HepG2 (cell line): ENCODE data around the gene KDM1B. TPM values are rescaled to one million over a fixed set of nuclear protein-coding genes. Genes with fewer than 3 reads are reported as not detected.

Source experiments
- FIP1L1 ChIP-seq: fragments of 200-400 bp; formaldehyde crosslinking; IDR thresholded peaks from 2 replicates; pipeline ENCODE4 v1.6.1; 2018; ENCODE audit warnings: low read depth, mild to moderate bottlenecking, low read length, moderate library complexity, borderline replicate concordance; ENCODE audit not compliant: insufficient read depth
- FOXA1 ChIP-seq, 2 experiments: fragments of 450-650 bp in 1 of 2; sonication (generic) in 1 of 2; formaldehyde crosslinking in 1 of 2; IDR thresholded peaks; 2 replicates each; pipeline versions ENCODE4 v1.4.0 to v1.6.1; 2016 to 2020; ENCODE audit warnings: missing genetic modification reagents in 1 of 2
- KLF9 ChIP-seq: IDR thresholded peaks from 2 replicates; pipeline ENCODE4 v1.6.1; 2016; ENCODE audit warnings: low read depth
- MTF2 ChIP-seq: sonication (generic); formaldehyde crosslinking; IDR thresholded peaks from 2 replicates; pipeline ENCODE4 v1.5.0; 2020; ENCODE audit warnings: missing genetic modification reagents, borderline replicate concordance
- TIGD3 ChIP-seq: sonication (generic); formaldehyde crosslinking; IDR thresholded peaks from 2 replicates; pipeline ENCODE4 v1.5.1; 2020; ENCODE audit warnings: mild to moderate bottlenecking, missing genetic modification reagents, borderline replicate concordance
- YY1 ChIP-seq: IDR thresholded peaks from 2 replicates; pipeline ENCODE4 v1.6.1; 2011; ENCODE audit warnings: low read length, low read depth, moderate library complexity, mild to moderate bottlenecking; ENCODE audit not compliant: insufficient read depth, insufficient replicate concordance
- ZBTB7B ChIP-seq: sonication (generic); formaldehyde crosslinking; IDR thresholded peaks from 2 replicates; pipeline ENCODE4 v1.4.0; 2020; ENCODE audit warnings: missing genetic modification reagents
- ZNF343 ChIP-seq: sonication (generic); formaldehyde crosslinking; IDR thresholded peaks from 2 replicates; pipeline ENCODE4 v1.4.0; 2020; ENCODE audit warnings: mild to moderate bottlenecking, missing genetic modification reagents
- ZNF446 ChIP-seq: sonication (generic); formaldehyde crosslinking; IDR thresholded peaks from 2 replicates; pipeline ENCODE4 v1.5.0; 2020; ENCODE audit warnings: mild to moderate bottlenecking, missing genetic modification reagents
- ZNF468 ChIP-seq: sonication (generic); formaldehyde crosslinking; IDR thresholded peaks from 2 replicates; pipeline ENCODE4 v1.8.0; 2022; ENCODE audit warnings: mild to moderate bottlenecking, moderate library complexity, missing genetic modification reagents
- ZNF674 ChIP-seq: sonication (generic); formaldehyde crosslinking; IDR thresholded peaks from 2 replicates; pipeline ENCODE4 v1.5.0; 2020; ENCODE audit warnings: low read depth, mild to moderate bottlenecking, missing genetic modification reagents
- ZNF772 ChIP-seq: sonication (generic); formaldehyde crosslinking; IDR thresholded peaks from 2 replicates; pipeline ENCODE4 v1.5.0; 2020; ENCODE audit warnings: mild to moderate bottlenecking, missing genetic modification reagents
- ZNF891 ChIP-seq: sonication (generic); formaldehyde crosslinking; IDR thresholded peaks from 2 replicates; pipeline ENCODE4 v1.5.0; 2020; ENCODE audit warnings: mild to moderate bottlenecking, missing genetic modification reagents
- ZSCAN9 ChIP-seq: IDR thresholded peaks from 2 replicates; pipeline ENCODE4 v1.6.1; 2016; ENCODE audit warnings: borderline replicate concordance
- polyA plus RNA-seq, 8 experiments: library from polyadenylated mRNA; depleted of rRNA in 3 of 8; stranded (reverse) in 7 of 8; unstranded in 1 of 8; fragments of >200 nt; fragmentation: Illumina TruSeq in 4 of 8; extraction: Trizol in 4 of 8; gene quantifications; 2 replicates each; pipeline versions ENCODE4 v1.2.1 to v1.2.3, GENCODE V29; 2011 to 2016; ENCODE audit warnings: low read depth in 4 of 8, missing spikeins in 1 of 8, mixed read lengths in 1 of 8; ENCODE audit not compliant: insufficient read depth in 1 of 8
- total RNA-seq, 5 experiments: library from RNA; depleted of rRNA; stranded (reverse); fragments of >200 nt; fragmentation: Illumina TruSeq; extraction: Trizol; gene quantifications; 2 replicates each; pipeline ENCODE4 v1.2.3, GENCODE V29; 2016; ENCODE audit warnings: low read depth in 1 of 5
- TF ChIP-seq, protein P1 (sequence below): sonication (generic); formaldehyde crosslinking; conservative IDR thresholded peaks from 2 replicates; pipeline ENCODE4 v1.4.0; 2020; ENCODE audit warnings: missing genetic modification reagents
- TF ChIP-seq, protein P2 (sequence below): sonication (generic); formaldehyde crosslinking; conservative IDR thresholded peaks from 2 replicates; pipeline ENCODE4 v1.8.0; 2022; ENCODE audit warnings: low read depth, missing genetic modification reagents
- TF ChIP-seq, protein P3 (sequence below): sonication (generic); formaldehyde crosslinking; IDR thresholded peaks from 2 replicates; pipeline ENCODE4 v1.4.0; 2020; ENCODE audit warnings: missing genetic modification reagents
- TF ChIP-seq, protein P4 (sequence below): sonication (generic); formaldehyde crosslinking; conservative IDR thresholded peaks from 2 replicates; pipeline ENCODE4 v1.8.0; 2022; ENCODE audit warnings: mild to moderate bottlenecking, moderate library complexity, missing genetic modification reagents

The KDM1B gene
- total and polyA plus RNA-seq, 2 of the 13 experiments (the other 11 are each of a cell fraction or from before 2014, with no cell fraction given): 9.8 to 13.2 TPM

DNA sequence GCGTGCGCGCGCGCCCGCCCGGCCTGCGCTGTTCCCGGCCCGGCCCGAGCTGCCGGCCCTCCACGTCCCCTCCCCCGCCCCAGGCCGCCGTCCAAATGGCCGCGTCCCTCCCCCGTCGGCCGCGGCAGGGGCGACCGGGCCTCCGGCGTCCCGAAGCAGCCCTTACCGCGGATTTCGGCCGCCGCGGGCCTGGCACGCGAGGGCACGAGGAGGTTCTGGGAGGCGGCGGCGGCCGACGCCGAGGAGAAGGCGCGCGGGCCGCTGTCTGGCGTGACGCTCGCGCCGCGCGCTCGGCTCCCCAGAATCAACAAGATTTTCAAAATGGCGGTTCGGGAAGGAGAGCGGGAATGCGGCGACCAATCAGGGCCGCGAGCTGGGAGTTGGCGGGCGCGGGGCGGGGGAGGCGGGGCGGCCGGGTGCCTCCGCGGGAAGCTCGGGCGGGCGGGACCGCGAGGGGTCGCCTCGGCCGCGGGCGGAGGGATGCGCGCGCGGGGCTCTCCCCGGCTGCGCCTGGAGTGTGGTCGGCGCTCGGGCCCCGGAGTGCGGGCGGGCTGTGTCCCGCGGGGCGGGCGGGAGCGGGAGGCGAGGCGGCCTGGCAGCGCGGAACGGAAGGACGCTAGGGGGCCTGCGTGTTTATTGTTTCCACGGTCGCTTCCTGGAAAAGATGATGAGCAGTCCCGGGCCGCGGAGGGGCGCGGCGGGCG is 109.1 kb downstream of the KDM1B start, which contains the start of gene DEK (continued):
- TF ChIP-seq, protein P1, sequence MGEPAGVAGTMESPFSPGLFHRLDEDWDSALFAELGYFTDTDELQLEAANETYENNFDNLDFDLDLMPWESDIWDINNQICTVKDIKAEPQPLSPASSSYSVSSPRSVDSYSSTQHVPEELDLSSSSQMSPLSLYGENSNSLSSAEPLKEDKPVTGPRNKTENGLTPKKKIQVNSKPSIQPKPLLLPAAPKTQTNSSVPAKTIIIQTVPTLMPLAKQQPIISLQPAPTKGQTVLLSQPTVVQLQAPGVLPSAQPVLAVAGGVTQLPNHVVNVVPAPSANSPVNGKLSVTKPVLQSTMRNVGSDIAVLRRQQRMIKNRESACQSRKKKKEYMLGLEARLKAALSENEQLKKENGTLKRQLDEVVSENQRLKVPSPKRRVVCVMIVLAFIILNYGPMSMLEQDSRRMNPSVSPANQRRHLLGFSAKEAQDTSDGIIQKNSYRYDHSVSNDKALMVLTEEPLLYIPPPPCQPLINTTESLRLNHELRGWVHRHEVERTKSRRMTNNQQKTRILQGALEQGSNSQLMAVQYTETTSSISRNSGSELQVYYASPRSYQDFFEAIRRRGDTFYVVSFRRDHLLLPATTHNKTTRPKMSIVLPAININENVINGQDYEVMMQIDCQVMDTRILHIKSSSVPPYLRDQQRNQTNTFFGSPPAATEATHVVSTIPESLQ (CRISPR knock-in tag): no peak
- TF ChIP-seq FOXA1 (IDR thresholded peaks at IDR 0.05) (no peak), FOXA1 (CRISPR knock-in tag; IDR thresholded peaks at IDR 0.05) (peak; percentile 82), TIGD3 (CRISPR knock-in tag) (no peak), MTF2 (CRISPR knock-in tag) (0 out of 2 replicates have a peak, but pooled peaks have one; percentile 53), ZNF446 (no peak), KLF9 (CRISPR knock-in tag) (no peak), ZBTB7B (CRISPR knock-in tag) (peak; percentile 56; the same call in 1 of the 2 replicates), ZNF891 (CRISPR knock-in tag) (no peak; the same call in 1 of the 2 replicates), ZNF674 (CRISPR knock-in tag) (no peak), FIP1L1 (no peak), ZSCAN9 (peak; percentile 18; the same call in 1 of the 2 replicates), ZNF468 (0 out of 2 replicates have a peak, but pooled peaks have one; percentile 49), YY1 (peak; percentile 96), ZNF343 (CRISPR knock-in tag) (no peak), ZNF772 (peak; percentile 63; the same call in 1 of the 2 replicates)
- TF ChIP-seq, protein P2, sequence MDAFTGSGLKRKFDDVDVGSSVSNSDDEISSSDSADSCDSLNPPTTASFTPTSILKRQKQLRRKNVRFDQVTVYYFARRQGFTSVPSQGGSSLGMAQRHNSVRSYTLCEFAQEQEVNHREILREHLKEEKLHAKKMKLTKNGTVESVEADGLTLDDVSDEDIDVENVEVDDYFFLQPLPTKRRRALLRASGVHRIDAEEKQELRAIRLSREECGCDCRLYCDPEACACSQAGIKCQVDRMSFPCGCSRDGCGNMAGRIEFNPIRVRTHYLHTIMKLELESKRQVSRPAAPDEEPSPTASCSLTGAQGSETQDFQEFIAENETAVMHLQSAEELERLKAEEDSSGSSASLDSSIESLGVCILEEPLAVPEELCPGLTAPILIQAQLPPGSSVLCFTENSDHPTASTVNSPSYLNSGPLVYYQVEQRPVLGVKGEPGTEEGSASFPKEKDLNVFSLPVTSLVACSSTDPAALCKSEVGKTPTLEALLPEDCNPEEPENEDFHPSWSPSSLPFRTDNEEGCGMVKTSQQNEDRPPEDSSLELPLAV: no peak
- TF ChIP-seq, protein P3, sequence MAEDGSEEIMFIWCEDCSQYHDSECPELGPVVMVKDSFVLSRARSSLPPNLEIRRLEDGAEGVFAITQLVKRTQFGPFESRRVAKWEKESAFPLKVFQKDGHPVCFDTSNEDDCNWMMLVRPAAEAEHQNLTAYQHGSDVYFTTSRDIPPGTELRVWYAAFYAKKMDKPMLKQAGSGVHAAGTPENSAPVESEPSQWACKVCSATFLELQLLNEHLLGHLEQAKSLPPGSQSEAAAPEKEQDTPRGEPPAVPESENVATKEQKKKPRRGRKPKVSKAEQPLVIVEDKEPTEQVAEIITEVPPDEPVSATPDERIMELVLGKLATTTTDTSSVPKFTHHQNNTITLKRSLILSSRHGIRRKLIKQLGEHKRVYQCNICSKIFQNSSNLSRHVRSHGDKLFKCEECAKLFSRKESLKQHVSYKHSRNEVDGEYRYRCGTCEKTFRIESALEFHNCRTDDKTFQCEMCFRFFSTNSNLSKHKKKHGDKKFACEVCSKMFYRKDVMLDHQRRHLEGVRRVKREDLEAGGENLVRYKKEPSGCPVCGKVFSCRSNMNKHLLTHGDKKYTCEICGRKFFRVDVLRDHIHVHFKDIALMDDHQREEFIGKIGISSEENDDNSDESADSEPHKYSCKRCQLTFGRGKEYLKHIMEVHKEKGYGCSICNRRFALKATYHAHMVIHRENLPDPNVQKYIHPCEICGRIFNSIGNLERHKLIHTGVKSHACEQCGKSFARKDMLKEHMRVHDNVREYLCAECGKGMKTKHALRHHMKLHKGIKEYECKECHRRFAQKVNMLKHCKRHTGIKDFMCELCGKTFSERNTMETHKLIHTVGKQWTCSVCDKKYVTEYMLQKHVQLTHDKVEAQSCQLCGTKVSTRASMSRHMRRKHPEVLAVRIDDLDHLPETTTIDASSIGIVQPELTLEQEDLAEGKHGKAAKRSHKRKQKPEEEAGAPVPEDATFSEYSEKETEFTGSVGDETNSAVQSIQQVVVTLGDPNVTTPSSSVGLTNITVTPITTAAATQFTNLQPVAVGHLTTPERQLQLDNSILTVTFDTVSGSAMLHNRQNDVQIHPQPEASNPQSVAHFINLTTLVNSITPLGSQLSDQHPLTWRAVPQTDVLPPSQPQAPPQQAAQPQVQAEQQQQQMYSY (CRISPR knock-in tag): no peak
- TF ChIP-seq, protein P4, sequence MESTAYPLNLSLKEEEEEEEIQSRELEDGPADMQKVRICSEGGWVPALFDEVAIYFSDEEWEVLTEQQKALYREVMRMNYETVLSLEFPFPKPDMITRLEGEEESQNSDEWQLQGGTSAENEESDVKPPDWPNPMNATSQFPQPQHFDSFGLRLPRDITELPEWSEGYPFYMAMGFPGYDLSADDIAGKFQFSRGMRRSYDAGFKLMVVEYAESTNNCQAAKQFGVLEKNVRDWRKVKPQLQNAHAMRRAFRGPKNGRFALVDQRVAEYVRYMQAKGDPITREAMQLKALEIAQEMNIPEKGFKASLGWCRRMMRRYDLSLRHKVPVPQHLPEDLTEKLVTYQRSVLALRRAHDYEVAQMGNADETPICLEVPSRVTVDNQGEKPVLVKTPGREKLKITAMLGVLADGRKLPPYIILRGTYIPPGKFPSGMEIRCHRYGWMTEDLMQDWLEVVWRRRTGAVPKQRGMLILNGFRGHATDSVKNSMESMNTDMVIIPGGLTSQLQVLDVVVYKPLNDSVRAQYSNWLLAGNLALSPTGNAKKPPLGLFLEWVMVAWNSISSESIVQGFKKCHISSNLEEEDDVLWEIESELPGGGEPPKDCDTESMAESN (CRISPR knock-in tag): peak; percentile 88
